Kidney epithelial cell (primary cell): ENCODE measurements around the gene LCN1. TPM values are rescaled to one million over a fixed set of nuclear protein-coding genes. Genes with fewer than 3 reads are reported as not detected.

Source experiments
- DNase-seq: peaks from one replicate; pipeline ENCODE4 v3.0.0-alpha.2; 2010; ENCODE audit warnings: low read depth
- H3K27me3 ChIP-seq: 2 replicates; pipeline ENCODE4 v1.6.0; 2011; ENCODE audit warnings: low read length; ENCODE audit not compliant: control insufficient read depth, insufficient read depth
- H3K36me3 ChIP-seq: 2 replicates; pipeline ENCODE4 v1.5.1; 2011; ENCODE audit warnings: low read length; ENCODE audit not compliant: control insufficient read depth, insufficient read depth
- H3K4me3 ChIP-seq: 2 replicates; pipeline ENCODE4 v1.5.1; 2011; ENCODE audit warnings: low read depth, mild to moderate bottlenecking, control low read depth, low read length
- CTCF ChIP-seq: IDR thresholded peaks from 2 replicates; pipeline ENCODE4 v1.5.1; 2011; ENCODE audit warnings: mild to moderate bottlenecking, moderate library complexity, low read length, control low read depth, inconsistent platforms; ENCODE audit not compliant: insufficient read depth, poor library complexity, severe bottlenecking
- total RNA-seq: library from RNA; depleted of rRNA; stranded (reverse); fragments of >200 nt; gene quantifications from 2 replicates; pipeline ENCODE4 v1.2.3, GENCODE V29; 2015

LCN1 gene
- total RNA-seq, 1 donor from 2014 or later: not detected

GRCh38 chr9:135502873-135503321, 18.3 kb upstream of the LCN1 start:
- DNase-seq: no peak
- Histone ChIP-seq H3K27me3 (no peaks in the 10 kb centered on the region), H3K36me3 (no peaks in the 10 kb centered on the region), H3K4me3 (no peak overlapping the region)
- no peak for TF ChIP-seq CTCF

- no peak overlapping the region for H3K4me3 ChIP-seq
- DNase-seq: no peak
- H3K27me3 ChIP-seq: no peaks in the 10 kb centered on the region
- H3K36me3 ChIP-seq: no peaks in the 10 kb centered on the region
- no peak for TF ChIP-seq CTCF
Observed at GRCh38 chr9:135503371-135504261, 17.6 kb upstream of the LCN1 start.

- peak; percentile 92 for TF ChIP-seq CTCF
- H3K36me3 ChIP-seq: no peaks in the 10 kb centered on the region
- no peak overlapping the region for H3K4me3 ChIP-seq
- no peak for DNase-seq
- H3K27me3 ChIP-seq: no peaks in the 10 kb centered on the region
Observed at GRCh38 chr9:135504262-135505243, 16.7 kb upstream of the LCN1 start.

GRCh38 chr9:135505406-135506187, 15.6 kb upstream of the LCN1 start:
- no peak for TF ChIP-seq CTCF

GRCh38 chr9:135506327-135507103, 14.7 kb upstream of the LCN1 start:
- no peak for TF ChIP-seq CTCF
- H3K4me3 ChIP-seq: no peak overlapping the region
- no peak for DNase-seq
- no peaks in the 10 kb centered on the region for H3K36me3 ChIP-seq
- no peaks in the 10 kb centered on the region for H3K27me3 ChIP-seq

More at GRCh38 chr9:135505406-135506187, 15.6 kb upstream of the LCN1 start:
- Histone ChIP-seq H3K36me3 (no peaks in the 10 kb centered on the region), H3K27me3 (no peaks in the 10 kb centered on the region), H3K4me3 (no peak overlapping the region)
- DNase-seq: no peak
